AG08396 (cell line): ENCODE measurements around the gene SPR.
A peak's percentile ranks its signal among the peaks of the same experiment; 100 is the strongest.

Source experiments
- DNase-seq: peaks from one replicate; pipeline ENCODE4 v3.0.0; 2012; ENCODE audit warnings: low spot score, mixed read lengths

Gene SPR

GRCh38 chr2:72887032-72887739 lies at the start of gene SPR:
Gene SPR, plus strand, starts transcription at chr2:72887408. Its CDS starts 25 bp downstream, at chr2:72887433.
- peak; percentile 88 for DNase-seq

- DNase-seq = no peak
Measured at GRCh38 chr2:72840066-72840465, 47.1 kb upstream of the SPR start.

- DNase-seq = no peak
Measured at GRCh38 chr2:72841462-72842125, 45.6 kb upstream of the SPR start.

GRCh38 chr2:72843301-72843700 lies 43.9 kb upstream of the SPR start:
- DNase-seq = no peak

GRCh38 chr2:72846171-72847095 lies 40.8 kb upstream of the SPR start:
- no peak for DNase-seq

GRCh38 chr2:72847534-72848315 lies 39.5 kb upstream of the SPR start:
- DNase-seq = no peak

- no peak for DNase-seq
Measured at GRCh38 chr2:72848436-72849137, 38.6 kb upstream of the SPR start.

- no peak for DNase-seq
Measured at GRCh38 chr2:72849138-72849462, 38.1 kb upstream of the SPR start.

- no peak for DNase-seq
Measured at GRCh38 chr2:72851333-72851732, 35.9 kb upstream of the SPR start.

GRCh38 chr2:72859831-72860262 lies 27.4 kb upstream of the SPR start:
- DNase-seq = peak; percentile 54

- DNase-seq = peak; percentile 93
Measured at GRCh38 chr2:72862239-72862988, 24.8 kb upstream of the SPR start.

- no peak for DNase-seq
Measured at GRCh38 chr2:72863046-72863445, 24.2 kb upstream of the SPR start.

- DNase-seq = peak; percentile 44
Measured at GRCh38 chr2:72864500-72864899, 22.7 kb upstream of the SPR start.

GRCh38 chr2:72871060-72871459 lies 16.1 kb upstream of the SPR start:
- DNase-seq = no peak

GRCh38 chr2:72871880-72872279 lies 15.3 kb upstream of the SPR start:
- no peak for DNase-seq

GRCh38 chr2:72883356-72883962 lies 3.7 kb upstream of the SPR start:
- DNase-seq = peak; percentile 63

- no peak for DNase-seq
Measured at GRCh38 chr2:72886505-72887031, 640 bp upstream of the SPR start.

GRCh38 chr2:72887740-72888437 lies 681 bp downstream of the SPR start:
- DNase-seq = peak; percentile 87
